Adipose tissue (tissue), 3 donors: Measurements from ENCODE around the gene CCZ1B. TPM values are rescaled to one million over a fixed set of nuclear protein-coding genes. Genes with fewer than 3 reads are reported as not detected.
"Not testable (repeated sequence)": the region's sequence is repeated elsewhere in the genome, so short reads cannot be mapped to it uniquely, and the experiment has no call there.

ENCODE experiments used
- H3K27ac ChIP-seq: one replicate; pipeline ENCODE4 v1.5.1; 2013; ENCODE audit warnings: low read depth, low read length
- WGBS, 3 donors: extraction: QIAGEN DNeasy Blood & Tissue Kit; methylation state at CpG; one replicate each; pipeline ENCODE4 v1.1.7; 2013; 5-methylcytosine and 5-hydroxymethylcytosine counted together
- polyA plus RNA-seq, 3 donors: library from polyadenylated mRNA; stranded (reverse); fragments of 200-250 nt; gene quantifications; one replicate each; pipeline ENCODE4 v1.2.3, GENCODE V29; 2013
- donor health status: healthy with polysubstance abuse.
- donor health status: Bipolar disorder and iron deficiency.
- donor health status: healthy.

The CCZ1B gene
- polyA plus RNA-seq, 3 donors: 11.3 to 29.2 (median 14.1) TPM

DNA sequence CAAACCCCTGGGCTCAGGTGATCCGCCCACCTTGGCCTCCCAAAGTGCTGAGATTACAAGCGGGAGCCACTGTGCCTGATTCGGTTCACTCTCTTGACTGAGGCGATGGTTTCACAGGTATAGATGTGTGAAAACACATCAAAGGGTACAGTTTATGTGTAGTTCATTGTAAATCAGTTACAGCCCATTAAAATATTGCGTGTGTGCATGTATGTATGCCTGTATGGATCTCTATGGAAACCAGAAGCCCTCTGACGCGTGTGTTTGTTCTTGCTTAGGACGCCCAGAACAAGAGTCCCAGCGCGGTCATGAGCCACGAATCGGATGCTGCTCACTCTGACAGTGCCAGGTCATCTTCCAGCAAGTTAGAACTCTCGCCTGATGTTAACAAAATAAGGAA, 36.7 kb downstream of the CCZ1B start:
- not testable (repeated sequence) for H3K27ac ChIP-seq
- WGBS, 3 donors: no CpG with 5 or more reads among the region's 13 CpGs

DNA sequence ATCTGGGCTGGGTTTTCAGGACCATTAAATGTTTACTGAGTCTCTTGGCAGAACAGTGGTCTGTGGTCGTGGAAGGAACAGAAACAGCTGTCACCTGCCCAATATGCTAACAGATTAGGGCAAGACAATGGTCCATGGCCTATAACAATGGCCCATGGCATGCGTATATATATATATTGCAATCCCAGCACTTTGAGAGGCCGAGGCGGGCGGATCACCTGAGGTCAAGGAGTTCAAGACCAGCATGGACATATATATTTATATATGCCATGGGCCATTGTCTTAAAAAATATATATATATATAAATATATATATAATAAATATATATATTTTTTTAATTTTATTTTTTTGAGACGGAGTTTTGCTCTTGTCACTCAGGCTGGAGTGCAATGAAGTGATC, 44.5 kb downstream of the CCZ1B start:
- WGBS, 3 donors: 81 to 88% (median 87%) methylated on average over 6 of the region's 6 CpGs

DNA sequence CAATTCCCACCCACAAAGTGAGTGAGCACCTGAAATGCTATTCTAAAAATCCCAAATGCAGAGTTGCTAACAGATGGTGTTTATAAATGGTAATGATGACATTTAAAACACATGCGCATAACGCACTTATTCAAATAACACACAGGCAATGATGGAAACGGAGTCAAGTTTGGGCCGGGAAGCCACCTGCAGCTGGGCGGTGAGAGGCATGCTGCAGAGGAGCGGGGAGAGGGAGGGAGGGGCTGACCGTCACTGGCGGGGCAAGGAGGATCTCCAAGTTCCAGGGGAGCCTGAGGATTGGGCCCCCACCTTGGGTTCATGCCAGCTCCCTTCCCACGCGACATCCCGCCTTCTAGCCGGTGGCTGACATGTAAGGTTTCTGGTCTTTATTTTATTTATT, 64.9 kb downstream of the CCZ1B start:
- 15% methylated on average over 3 of the region's 12 CpGs; no CpG with 5 or more reads in 2 of the 3 donors for WGBS, 3 donors
- H3K27ac ChIP-seq: not testable (repeated sequence)

More for the DNA sequence above, 44.5 kb downstream of the CCZ1B start:
- not testable (repeated sequence) for H3K27ac ChIP-seq

DNA sequence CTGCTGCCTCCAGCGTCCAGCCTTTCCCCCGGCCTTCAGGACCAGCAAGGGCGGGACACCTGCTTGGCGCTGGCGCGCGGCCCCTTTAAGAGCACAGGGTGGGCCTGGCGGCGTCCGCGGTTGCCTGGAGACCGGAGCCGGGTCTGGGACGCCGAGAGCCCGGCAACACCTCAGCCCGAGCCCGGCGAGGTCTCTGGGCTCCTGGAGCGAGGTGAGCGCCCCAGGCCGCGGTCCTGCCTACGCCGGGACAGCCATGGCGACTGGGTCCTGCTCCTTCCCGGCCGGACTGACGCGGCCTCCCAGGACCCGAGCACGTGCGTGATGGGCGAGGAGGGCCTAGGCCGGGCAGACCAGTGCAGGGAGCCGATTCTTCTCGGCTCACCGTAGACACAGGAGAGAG, 72.1 kb downstream of the CCZ1B start, which contains the start of gene RSPH10B2:
Gene RSPH10B2, plus strand, starts transcription at position 140 of the 400 bp plus-strand sequence. CDS start 3,575 bp downstream, outside the sequence.
- not testable (repeated sequence) for H3K27ac ChIP-seq
- 10 to 14% (median 12%) methylated on average over 13 to 23 of the region's 38 CpGs for WGBS, 3 donors

DNA sequence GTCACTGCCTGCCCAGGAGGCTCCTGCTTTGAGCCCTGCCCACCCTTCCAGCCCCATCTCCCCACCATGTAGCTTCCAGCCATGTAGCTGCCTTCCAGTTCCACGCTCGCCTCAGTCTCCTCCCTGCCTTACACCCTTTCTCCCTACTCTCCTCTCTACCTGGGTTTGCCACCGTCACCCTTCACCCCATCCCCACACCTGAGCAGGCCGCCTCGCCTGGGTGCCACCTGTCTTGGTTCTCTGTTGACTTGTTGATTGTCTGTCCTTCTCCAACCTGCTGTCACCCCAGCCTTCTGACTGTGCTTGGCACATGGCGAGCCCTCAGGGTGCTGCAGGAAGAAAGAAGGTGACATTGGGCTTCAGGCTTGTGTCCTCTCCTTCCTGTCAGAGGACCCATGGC, 75.9 kb downstream of the CCZ1B start:
- WGBS, 3 donors: 94 to 99% (median 94%) methylated on average over 3 of the region's 6 CpGs
- H3K27ac ChIP-seq: not testable (repeated sequence)

DNA sequence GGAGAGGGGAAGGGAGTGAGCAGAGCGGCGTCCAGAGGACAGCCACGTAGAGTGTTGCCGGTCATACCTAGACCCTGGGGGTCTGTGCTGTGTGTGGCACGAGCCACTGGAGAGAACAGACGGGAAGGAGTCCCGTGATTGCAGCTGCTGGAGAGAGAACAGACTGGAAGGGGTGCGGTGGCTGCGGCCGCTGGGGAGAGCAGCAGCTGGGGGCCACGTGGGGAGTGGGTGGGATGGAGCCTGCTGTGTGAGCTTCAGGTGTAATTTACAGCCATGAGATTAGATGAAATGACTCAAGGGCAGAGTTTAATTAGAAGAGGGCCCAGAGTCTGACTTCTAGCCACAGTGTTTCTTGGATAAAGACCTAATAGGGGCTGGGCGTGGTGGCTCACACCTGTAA, 76.7 kb downstream of the CCZ1B start:
- H3K27ac ChIP-seq: not testable (repeated sequence)
- WGBS, 3 donors: 88 to 91% (median 90%) methylated on average over 6 of the region's 12 CpGs

Other genes with a start within 250 kb of the CCZ1B start
- gene ZDHHC4, start 248.8 kb downstream of the CCZ1B start, polyA plus RNA-seq: 10 to 100 TPM; 44.6 to 53.6 (median 45.3) TPM
- gene INTS15, start 236.3 kb downstream of the CCZ1B start, polyA plus RNA-seq: 10 to 100 TPM; 14.3 to 25.6 (median 18.7) TPM
- gene ZNF853, start 210.7 kb downstream of the CCZ1B start, polyA plus RNA-seq: 1 to 10 TPM; 1.7 to 2.7 (median 2.0) TPM
- 10 to 100 TPM; 11.1 to 20.4 (median 16.9) TPM for gene ZNF316, start 189.0 kb downstream of the CCZ1B start, polyA plus RNA-seq
- 10 to 100 TPM in 1 of 3 donors, 1 to 10 TPM in 2; 5.4 to 12.9 (median 7.1) TPM for gene ZNF12, start 119.3 kb downstream of the CCZ1B start, polyA plus RNA-seq
- gene RSPH10B2, start 72.2 kb downstream of the CCZ1B start, polyA plus RNA-seq: under 1 TPM in 2 of 3 donors, not detected in 1; 0.03 to 0.07 TPM